Measurements from ENCODE around the gene PIP4K2C.
"Not testable (repeated sequence)": the region's sequence is repeated elsewhere in the genome, so short reads cannot be mapped to it uniquely, and the experiment has no call there.

Gene PIP4K2C

DNA sequence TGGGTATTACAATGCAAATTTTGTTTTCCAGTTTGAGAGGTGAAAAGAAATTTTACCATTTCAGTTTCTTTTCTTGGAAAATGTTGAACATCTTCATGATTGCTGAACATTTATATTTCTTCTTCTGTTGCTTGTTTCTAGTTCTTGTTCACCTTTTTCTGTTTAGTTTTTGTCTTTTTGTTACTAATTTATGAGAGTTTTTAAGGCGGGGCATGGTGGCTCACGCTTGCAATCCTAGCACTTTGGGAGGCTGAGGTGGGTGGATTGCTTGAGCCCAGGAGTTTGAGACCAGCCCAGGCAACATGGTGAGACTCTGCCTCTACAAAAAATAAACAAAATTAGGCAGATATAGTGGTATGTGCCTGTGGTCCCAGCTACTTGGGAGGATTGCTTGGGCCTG, 30.5 kb upstream of the PIP4K2C start:
- H3K4me3 ChIP-seq (replicated peaks; ENCODE audit: low read depth, low read length) = no peak overlapping the region
- DNase-seq (ENCODE audit: extremely low read depth, low read depth) = no peak
- TF ChIP-seq, protein P1, sequence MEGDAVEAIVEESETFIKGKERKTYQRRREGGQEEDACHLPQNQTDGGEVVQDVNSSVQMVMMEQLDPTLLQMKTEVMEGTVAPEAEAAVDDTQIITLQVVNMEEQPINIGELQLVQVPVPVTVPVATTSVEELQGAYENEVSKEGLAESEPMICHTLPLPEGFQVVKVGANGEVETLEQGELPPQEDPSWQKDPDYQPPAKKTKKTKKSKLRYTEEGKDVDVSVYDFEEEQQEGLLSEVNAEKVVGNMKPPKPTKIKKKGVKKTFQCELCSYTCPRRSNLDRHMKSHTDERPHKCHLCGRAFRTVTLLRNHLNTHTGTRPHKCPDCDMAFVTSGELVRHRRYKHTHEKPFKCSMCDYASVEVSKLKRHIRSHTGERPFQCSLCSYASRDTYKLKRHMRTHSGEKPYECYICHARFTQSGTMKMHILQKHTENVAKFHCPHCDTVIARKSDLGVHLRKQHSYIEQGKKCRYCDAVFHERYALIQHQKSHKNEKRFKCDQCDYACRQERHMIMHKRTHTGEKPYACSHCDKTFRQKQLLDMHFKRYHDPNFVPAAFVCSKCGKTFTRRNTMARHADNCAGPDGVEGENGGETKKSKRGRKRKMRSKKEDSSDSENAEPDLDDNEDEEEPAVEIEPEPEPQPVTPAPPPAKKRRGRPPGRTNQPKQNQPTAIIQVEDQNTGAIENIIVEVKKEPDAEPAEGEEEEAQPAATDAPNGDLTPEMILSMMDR (IDR thresholded peaks at IDR 0.05; ENCODE audit: low read depth, low read length, missing control alignments) = no peak

DNA sequence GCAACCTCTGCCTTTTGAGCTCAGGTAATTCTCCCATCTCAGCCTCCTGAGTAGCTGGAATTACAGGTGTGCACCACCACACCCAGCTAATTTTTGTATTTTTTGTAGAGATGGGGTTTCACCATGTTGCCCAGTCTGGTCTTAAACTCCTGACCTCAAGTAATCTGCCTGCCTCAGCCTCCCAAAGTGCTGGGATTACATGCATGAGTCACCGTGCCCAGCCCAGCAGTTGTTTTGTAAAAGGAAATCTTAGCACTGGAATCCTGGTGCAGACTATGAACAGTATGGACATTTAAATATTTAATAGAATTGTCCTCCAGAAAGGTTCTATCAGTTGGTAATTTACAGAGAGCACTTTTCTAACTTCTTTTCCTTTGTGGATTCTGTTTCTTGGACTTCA, 29.9 kb upstream of the PIP4K2C start:
- not testable (repeated sequence) for DNase-seq (ENCODE audit: extremely low read depth, low read depth); H3K4me3 ChIP-seq (replicated peaks; ENCODE audit: low read depth, low read length)

DNA sequence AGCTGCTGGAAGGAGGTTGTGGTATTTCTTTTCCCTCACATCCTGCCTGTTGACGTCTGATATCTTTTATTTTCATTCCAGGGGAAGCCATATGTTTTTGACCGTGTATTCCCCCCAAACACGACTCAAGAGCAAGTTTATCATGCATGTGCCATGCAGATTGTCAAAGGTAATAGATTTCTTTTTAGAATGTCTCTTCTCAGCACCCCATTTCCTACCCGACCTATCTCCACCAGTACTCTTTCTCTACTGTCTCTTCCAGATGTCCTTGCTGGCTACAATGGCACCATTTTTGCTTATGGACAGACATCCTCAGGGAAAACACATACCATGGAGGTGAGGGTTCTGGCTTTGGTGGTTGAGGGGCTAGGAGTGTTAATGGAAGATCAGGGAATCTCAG, 27.6 kb upstream of the PIP4K2C start:
- TF ChIP-seq, protein P1 (IDR thresholded peaks at IDR 0.05; ENCODE audit: low read depth, low read length, missing control alignments) = no peak
- H3K4me3 ChIP-seq (replicated peaks; ENCODE audit: low read depth, low read length) = no peak overlapping the region
- no peak for DNase-seq (ENCODE audit: extremely low read depth, low read depth)

DNA sequence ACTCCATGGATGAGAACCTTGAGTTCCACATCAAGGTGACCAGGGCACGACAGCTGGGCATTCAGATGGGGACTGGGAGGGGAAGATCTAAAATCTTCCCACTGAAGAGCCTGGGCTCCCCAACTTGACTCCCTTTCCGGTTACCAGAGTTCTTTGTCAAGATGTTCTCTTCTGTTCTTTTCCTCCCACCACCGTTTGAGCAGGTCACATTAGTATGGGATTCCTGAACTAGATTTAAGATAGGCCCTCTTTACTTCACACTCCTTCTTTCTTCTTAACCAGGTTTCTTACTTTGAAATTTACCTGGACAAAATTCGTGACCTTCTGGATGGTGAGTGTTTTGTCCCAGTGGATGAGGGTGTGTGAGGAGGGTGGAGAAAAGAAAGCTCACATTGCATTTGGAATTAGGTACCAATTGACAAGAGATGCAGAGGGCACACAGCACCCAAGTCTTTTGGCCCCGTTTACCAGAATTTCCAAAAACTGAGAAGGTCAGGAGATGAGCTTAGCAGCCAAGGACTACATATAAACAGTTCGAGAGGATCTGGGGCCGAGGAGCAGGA, 26.7 kb upstream of the PIP4K2C start:
- H3K4me3 ChIP-seq (replicated peaks; ENCODE audit: low read depth, low read length) = no peak overlapping the region
- TF ChIP-seq, protein P1 (IDR thresholded peaks at IDR 0.05; ENCODE audit: low read depth, low read length, missing control alignments) = no peak
- DNase-seq (ENCODE audit: extremely low read depth, low read depth) = no peak

DNA sequence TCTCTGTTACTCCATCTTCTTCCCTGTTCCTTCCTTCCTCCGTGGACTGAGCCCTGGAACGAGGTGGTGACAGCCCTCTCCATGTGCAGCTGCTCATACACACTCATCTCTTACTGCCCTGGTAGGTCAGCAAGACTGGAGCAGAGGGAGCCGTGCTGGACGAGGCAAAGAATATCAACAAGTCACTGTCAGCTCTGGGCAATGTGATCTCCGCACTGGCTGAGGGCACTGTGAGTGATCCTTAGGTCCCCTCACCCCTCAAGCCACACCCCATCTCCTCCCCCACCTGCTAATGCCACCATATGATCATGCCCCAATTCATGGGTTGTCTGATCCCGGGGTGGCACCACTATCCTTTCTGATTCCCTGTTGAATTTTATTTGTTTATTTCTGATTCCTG, 22.2 kb upstream of the PIP4K2C start:
- DNase-seq (ENCODE audit: extremely low read depth, low read depth) = no peak
- H3K4me3 ChIP-seq (replicated peaks; ENCODE audit: low read depth, low read length) = no peak overlapping the region
- TF ChIP-seq, protein P1 (IDR thresholded peaks at IDR 0.05; ENCODE audit: low read depth, low read length, missing control alignments) = no peak

DNA sequence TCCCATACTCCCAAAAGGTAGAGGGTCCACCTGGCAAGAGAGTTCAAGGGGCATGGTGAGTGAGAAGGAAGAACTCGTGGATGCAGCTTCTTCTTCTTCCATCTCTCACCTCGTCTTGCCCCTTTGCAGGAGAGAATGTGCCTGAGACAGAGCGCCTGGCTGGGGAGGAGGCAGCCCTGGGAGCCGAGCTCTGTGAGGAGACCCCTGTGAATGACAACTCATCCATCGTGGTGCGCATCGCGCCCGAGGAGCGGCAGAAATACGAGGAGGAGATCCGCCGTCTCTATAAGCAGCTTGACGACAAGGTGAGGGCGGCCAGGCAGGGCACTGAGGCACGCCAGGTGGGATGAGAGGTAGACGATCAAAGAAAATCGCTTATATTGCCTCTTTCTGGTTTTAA, 21.1 kb upstream of the PIP4K2C start:
- DNase-seq (ENCODE audit: extremely low read depth, low read depth) = no peak
- no peak overlapping the region for H3K4me3 ChIP-seq (replicated peaks; ENCODE audit: low read depth, low read length)
- TF ChIP-seq, protein P1 (IDR thresholded peaks at IDR 0.05; ENCODE audit: low read depth, low read length, missing control alignments) = no peak

DNA sequence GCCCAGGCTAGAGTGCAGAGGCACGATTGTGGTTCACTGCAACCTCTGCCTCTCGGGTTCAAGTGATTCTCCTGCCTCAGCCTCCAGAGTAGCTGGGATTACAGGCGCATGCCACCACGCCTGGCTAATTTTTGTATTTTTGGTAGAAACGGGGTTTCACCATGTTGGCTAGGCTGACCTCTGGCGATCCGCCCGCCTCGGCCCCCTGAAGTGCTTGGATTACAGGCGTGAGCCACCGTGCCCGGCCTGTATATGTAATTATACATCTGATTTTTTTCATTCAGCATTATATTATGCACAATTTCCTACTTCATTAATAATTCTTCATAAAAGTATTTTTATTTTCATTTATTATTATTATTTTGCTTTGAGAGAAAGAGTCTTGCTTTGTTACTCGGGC, 20.6 kb upstream of the PIP4K2C start:
- not testable (repeated sequence) for H3K4me3 ChIP-seq (replicated peaks; ENCODE audit: low read depth, low read length); DNase-seq (ENCODE audit: extremely low read depth, low read depth)

DNA sequence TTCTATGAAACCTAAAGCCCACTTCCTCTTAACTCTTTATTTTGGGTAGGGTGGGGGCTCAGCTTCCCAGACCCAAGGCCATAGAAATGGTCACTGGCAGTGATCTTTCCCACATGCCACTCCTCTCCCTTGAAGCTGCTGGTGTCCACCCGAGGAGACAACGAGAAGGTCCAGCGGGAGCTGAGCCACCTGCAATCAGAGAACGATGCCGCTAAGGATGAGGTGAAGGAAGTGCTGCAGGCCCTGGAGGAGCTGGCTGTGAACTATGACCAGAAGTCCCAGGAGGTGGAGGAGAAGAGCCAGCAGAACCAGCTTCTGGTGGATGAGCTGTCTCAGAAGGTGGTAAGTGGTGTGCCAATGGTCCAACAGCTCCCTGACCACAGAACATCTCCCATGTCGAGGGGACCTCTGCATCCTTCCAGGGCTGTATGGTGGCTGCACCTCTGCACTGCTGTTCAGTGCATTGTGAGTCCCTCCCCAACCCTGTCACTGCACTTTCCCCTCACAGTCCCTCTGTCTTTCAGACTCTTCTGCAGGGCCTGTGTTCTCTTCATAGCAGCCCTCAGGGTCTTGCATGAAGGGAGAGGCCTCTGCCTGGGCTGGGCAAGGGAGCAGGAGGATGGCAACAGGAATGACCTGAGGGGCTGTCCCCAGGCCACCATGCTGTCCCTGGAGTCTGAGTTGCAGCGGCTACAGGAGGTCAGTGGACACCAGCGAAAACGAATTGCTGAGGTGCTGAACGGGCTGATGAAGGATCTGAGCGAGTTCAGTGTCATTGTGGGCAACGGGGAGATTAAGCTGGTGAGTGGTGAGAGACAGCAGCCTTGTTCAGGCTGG, 18.8 kb upstream of the PIP4K2C start:
- H3K4me3 ChIP-seq (replicated peaks; ENCODE audit: low read depth, low read length) = no peak overlapping the region
- TF ChIP-seq, protein P1 (IDR thresholded peaks at IDR 0.05; ENCODE audit: low read depth, low read length, missing control alignments) = no peak
- DNase-seq (ENCODE audit: extremely low read depth, low read depth) = no peak
